CD4-positive, alpha-beta T cell treated with Interleukin-17A for 1 hour (primary cell): ENCODE results near the gene DUS1L.
A peak's percentile ranks its signal among the peaks of the same experiment; 100 is the strongest.
"Not testable (repeated sequence)": the region's sequence is repeated elsewhere in the genome, so short reads cannot be mapped to it uniquely, and the experiment has no call there.

Source experiments
- DNase-seq: peaks from one replicate; pipeline ENCODE4 v3.0.0-alpha.2; 2020

Gene DUS1L

GRCh38 chr17:82038796-82039409, 26.7 kb downstream of the DUS1L start:
- not testable (repeated sequence) for DNase-seq

GRCh38 chr17:82037889-82038195, 27.8 kb downstream of the DUS1L start:
- DNase-seq = no peak

- DNase-seq = peak; percentile 96
Observed at GRCh38 chr17:82037092-82037888, 28.3 kb downstream of the DUS1L start, which contains the start of gene DCXR. TSS of gene DCXR (minus strand) at chr17:82037697. CDS start at chr17:82037682, 15 bp downstream.

GRCh38 chr17:82036634-82037091, 28.9 kb downstream of the DUS1L start:
- no peak for DNase-seq

- no peak for DNase-seq
Observed at GRCh38 chr17:82035956-82036633, 29.5 kb downstream of the DUS1L start.

GRCh38 chr17:82035488-82035887, 30.1 kb downstream of the DUS1L start:
- DNase-seq = no peak

GRCh38 chr17:82034371-82035011, 31.1 kb downstream of the DUS1L start:
- DNase-seq = no peak

- no peak for DNase-seq
Observed at GRCh38 chr17:82033359-82034085, 32.1 kb downstream of the DUS1L start.

- DNase-seq = peak; percentile 43
Observed at GRCh38 chr17:82031885-82032627, 33.5 kb downstream of the DUS1L start.

- DNase-seq = no peak
Observed at GRCh38 chr17:82031303-82031884, 34.2 kb downstream of the DUS1L start, which contains the start of gene RAC3. TSS of gene RAC3 (plus strand) at chr17:82031678. CDS start at chr17:82031762, 84 bp downstream.

- DNase-seq = peak; percentile 85
Observed at GRCh38 chr17:82030470-82031302, 34.9 kb downstream of the DUS1L start.

- DNase-seq = no peak
Observed at GRCh38 chr17:82029990-82030469, 35.6 kb downstream of the DUS1L start.

- DNase-seq = no peak
Observed at GRCh38 chr17:82029391-82029790, 36.2 kb downstream of the DUS1L start.

- DNase-seq = no peak
Observed at GRCh38 chr17:82028966-82029365, 36.6 kb downstream of the DUS1L start.

- no peak for DNase-seq
Observed at GRCh38 chr17:82028246-82028645, 37.4 kb downstream of the DUS1L start.

- no peak for DNase-seq
Observed at GRCh38 chr17:82025401-82026107, 40.0 kb downstream of the DUS1L start.

- DNase-seq = no peak
Observed at GRCh38 chr17:82024859-82025258, 40.7 kb downstream of the DUS1L start.

GRCh38 chr17:82023447-82024241, 42.0 kb downstream of the DUS1L start:
- DNase-seq = no peak

- DNase-seq = peak; percentile 100
Observed at GRCh38 chr17:82022981-82023446, 42.6 kb downstream of the DUS1L start, which contains the start of gene LRRC45. TSS of gene LRRC45 (plus strand) at chr17:82023305. CDS start at chr17:82023644, 339 bp downstream.
